ENCODE results near the gene RAB6B.

- TF ChIP-seq CTCF (IDR thresholded peaks at IDR 0.05; ENCODE audit: control extremely low read depth in 1 of 3, insufficient read depth in 1 of 3, low read depth in 1 of 3, low read length in 3 of 3), result no peak
- TF ChIP-seq POLR2AphosphoS5 (IDR thresholded peaks at IDR 0.05; ENCODE audit: low read depth, low read length), result no peak
These were observed 48.5 kb upstream of the RAB6B start for GRCh38 chr3:133944181-133944580.

Measured in H1 (cell line).